NCI-H2171 treated with DMSO at 0.1 percent for 48 hours (cell line): ENCODE measurements around the gene CYP4A11.
"Not testable (repeated sequence)": the region's sequence is repeated elsewhere in the genome, so short reads cannot be mapped to it uniquely, and the experiment has no call there.

Experiments
- DNase-seq: peaks from one replicate; lab custom pipeline; 2025; lab: John Stamatoyannopoulos, UW

The CYP4A11 gene

GRCh38 chr1:46927249-46927835, 13.9 kb downstream of the CYP4A11 start:
- DNase-seq, result no peak

GRCh38 chr1:46910790-46911189, 30.5 kb downstream of the CYP4A11 start:
- DNase-seq, result no peak

- DNase-seq, result no peak
These were observed 37.8 kb downstream of the CYP4A11 start for GRCh38 chr1:46903481-46903880.

GRCh38 chr1:46900401-46900800, 40.9 kb downstream of the CYP4A11 start:
- no peak for DNase-seq

GRCh38 chr1:46881656-46882055, 59.6 kb downstream of the CYP4A11 start:
- not testable (repeated sequence) for DNase-seq
